Cardiac muscle cell (in vitro differentiated cells and primary cell): ENCODE data around the gene ARHGEF11. TPM values are rescaled to one million over a fixed set of nuclear protein-coding genes. Genes with fewer than 3 reads are reported as not detected.

ENCODE experiments used
- DNase-seq, 2 donors: peaks; one replicate each; pipeline versions ENCODE4 v3.0.0 to v3.0.0-alpha.2; 2010 to 2017; ENCODE audit warnings: low read depth in 1 of 2, low spot score in 1 of 2
- H3K27ac ChIP-seq: fragments of 200-600 bp; sonication (generic); 2 replicates; pipeline ENCODE4 v1.5.1; 2016
- H3K27me3 ChIP-seq: fragments of 200-600 bp; sonication (generic); 2 replicates; pipeline ENCODE4 v1.6.0; 2016; ENCODE audit warnings: control low read depth
- H3K36me3 ChIP-seq: fragments of 200-600 bp; sonication (generic); 2 replicates; pipeline ENCODE4 v1.5.1; 2016; ENCODE audit warnings: control low read depth
- H3K4me1 ChIP-seq: fragments of 200-600 bp; sonication (generic); 2 replicates; pipeline ENCODE4 v1.8.1; 2017; ENCODE audit warnings: low read depth, mild to moderate bottlenecking, mixed run types
- H3K4me3 ChIP-seq: fragments of 200-600 bp; sonication (generic); 2 replicates; pipeline ENCODE4 v1.5.1; 2016; ENCODE audit warnings: mild to moderate bottlenecking
- H3K9me3 ChIP-seq: fragments of 200-600 bp; sonication (generic); 2 replicates; pipeline ENCODE4 v1.5.1; 2017; ENCODE audit warnings: low read depth, mild to moderate bottlenecking, control low read depth
- polyA plus RNA-seq: library from polyadenylated mRNA; unstranded; fragments of >200 nt; fragmentation: Nextera tagmentation; extraction: Ambion mirVana; gene quantifications from 2 replicates; pipeline ENCODE4 v1.2.1, GENCODE V29; 2016
- total RNA-seq: library from RNA; depleted of rRNA; stranded (reverse); fragments of >200 nt; gene quantifications from 2 replicates; pipeline ENCODE4 v1.2.3, GENCODE V29; 2016
- TF ChIP-seq, protein P1 (sequence below): IDR thresholded peaks from 2 replicates; pipeline ENCODE4 v1.5.1; 2012; ENCODE audit warnings: low read depth, mild to moderate bottlenecking, low read length

The ARHGEF11 gene
- total and polyA plus RNA-seq, 2 experiments from 2014 or later = 25.8 to 40.1 TPM

DNA sequence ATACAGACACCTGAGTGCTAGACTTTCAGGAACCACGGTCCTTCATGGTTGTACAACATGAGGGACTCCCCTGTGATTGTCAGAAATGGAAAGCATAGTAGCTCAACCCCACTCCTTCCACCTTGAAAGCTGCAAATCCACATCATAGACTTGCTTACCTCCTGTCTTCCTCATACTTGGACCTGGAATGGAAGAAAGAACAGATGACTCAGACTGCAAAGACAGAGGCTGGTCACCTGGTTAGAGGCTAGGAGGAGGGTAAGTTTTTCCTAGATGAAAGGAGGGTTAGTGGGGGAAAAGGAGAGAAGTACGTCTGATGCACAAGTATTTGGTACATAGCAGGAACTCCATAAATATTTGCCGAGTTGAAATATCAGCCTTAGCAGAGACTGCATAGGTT lies 87.9 kb downstream of the ARHGEF11 start:
- H3K9me3 ChIP-seq = no peaks in the 10 kb centered on the region
- H3K4me1 ChIP-seq = peaks cover 39% of the 10 kb centered on the region
- no peaks in the 10 kb centered on the region for H3K27me3 ChIP-seq
- no peak overlapping the region for H3K4me3 ChIP-seq
- no peak for DNase-seq
- peaks cover 26% of the 10 kb centered on the region for H3K36me3 ChIP-seq
- TF ChIP-seq, protein P1, sequence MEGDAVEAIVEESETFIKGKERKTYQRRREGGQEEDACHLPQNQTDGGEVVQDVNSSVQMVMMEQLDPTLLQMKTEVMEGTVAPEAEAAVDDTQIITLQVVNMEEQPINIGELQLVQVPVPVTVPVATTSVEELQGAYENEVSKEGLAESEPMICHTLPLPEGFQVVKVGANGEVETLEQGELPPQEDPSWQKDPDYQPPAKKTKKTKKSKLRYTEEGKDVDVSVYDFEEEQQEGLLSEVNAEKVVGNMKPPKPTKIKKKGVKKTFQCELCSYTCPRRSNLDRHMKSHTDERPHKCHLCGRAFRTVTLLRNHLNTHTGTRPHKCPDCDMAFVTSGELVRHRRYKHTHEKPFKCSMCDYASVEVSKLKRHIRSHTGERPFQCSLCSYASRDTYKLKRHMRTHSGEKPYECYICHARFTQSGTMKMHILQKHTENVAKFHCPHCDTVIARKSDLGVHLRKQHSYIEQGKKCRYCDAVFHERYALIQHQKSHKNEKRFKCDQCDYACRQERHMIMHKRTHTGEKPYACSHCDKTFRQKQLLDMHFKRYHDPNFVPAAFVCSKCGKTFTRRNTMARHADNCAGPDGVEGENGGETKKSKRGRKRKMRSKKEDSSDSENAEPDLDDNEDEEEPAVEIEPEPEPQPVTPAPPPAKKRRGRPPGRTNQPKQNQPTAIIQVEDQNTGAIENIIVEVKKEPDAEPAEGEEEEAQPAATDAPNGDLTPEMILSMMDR = no peak
- H3K27ac ChIP-seq = peak overlapping the region; percentile 93

DNA sequence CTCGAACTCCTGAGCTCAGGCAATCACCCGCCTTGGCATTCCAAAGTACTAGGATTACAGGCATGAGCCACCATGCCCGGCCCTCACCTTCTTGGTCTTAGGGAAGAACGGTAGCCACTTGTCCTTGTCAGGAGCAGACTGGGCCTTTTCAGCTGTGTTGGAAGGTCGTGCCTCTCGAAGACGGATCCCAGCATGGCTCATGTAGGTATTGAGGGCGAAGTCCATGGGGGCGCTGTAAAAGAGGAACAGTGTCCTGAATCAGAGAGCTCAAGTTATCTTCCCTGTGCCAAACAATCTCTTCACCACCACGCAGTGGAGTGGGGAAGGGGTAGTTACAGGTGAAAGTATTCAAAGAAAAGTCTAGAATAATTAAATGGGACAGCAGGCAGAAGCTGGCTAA lies 89.2 kb downstream of the ARHGEF11 start:
- DNase-seq = no peak
- Histone ChIP-seq H3K4me3 (no peak overlapping the region), H3K4me1 (peaks cover 47% of the 10 kb centered on the region), H3K9me3 (no peaks in the 10 kb centered on the region), H3K27me3 (no peaks in the 10 kb centered on the region), H3K27ac (no peak overlapping the region), H3K36me3 (peaks cover 26% of the 10 kb centered on the region)
- TF ChIP-seq, protein P1 = no peak

DNA sequence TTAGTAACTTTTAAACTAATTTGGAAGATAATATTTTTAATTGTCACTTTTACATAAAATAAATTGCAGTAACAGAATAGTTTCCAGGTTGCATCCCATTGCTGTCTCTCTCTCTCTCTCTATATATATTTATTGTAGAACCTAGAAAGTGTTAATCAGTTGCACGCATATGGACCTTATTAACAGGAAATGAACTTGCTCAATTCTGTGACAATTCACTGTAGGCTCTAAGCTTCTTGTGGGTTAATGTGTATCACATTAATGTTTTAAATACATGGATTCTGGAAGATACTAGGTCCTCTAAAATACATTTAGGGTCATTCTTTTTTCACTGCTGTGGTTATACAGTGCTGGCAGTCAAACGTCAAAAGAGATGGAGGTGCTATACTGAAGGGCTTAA lies 92.0 kb downstream of the ARHGEF11 start:
- no peak for DNase-seq
- H3K27me3 ChIP-seq = no peaks in the 10 kb centered on the region
- no peak overlapping the region for H3K4me3 ChIP-seq
- H3K4me1 ChIP-seq = peaks cover 54% of the 10 kb centered on the region
- H3K36me3 ChIP-seq = peaks cover 19% of the 10 kb centered on the region
- H3K9me3 ChIP-seq = no peaks in the 10 kb centered on the region
- H3K27ac ChIP-seq = no peak overlapping the region
- TF ChIP-seq, protein P1 = no peak

DNA sequence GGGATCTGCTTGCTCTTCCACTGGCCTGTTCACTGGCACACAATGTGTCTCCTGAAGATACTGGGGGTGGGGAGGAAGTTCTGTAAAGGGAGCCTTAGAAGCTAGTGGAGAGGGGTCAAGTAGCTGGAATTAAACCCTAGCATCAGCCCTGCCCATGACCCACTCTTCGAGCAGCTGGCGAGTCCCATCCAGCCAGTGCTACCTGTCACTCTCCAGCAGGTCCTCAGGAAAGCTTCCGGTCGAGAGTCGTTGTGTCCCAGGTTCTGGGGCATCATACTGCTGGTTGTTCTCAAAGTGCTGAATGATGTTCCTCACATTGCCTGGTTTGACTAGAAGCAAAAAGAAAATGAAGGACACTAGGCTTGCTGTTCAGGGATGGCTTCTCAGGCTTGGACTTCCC lies 94.2 kb downstream of the ARHGEF11 start:
- no peaks in the 10 kb centered on the region for H3K9me3 ChIP-seq
- H3K4me1 ChIP-seq = peaks cover 43% of the 10 kb centered on the region
- TF ChIP-seq, protein P1 = no peak
- H3K36me3 ChIP-seq = peaks cover 21% of the 10 kb centered on the region
- no peaks in the 10 kb centered on the region for H3K27me3 ChIP-seq
- no peak for DNase-seq
- no peak overlapping the region for H3K4me3 ChIP-seq
- peak overlapping the region; percentile 82 for H3K27ac ChIP-seq

DNA sequence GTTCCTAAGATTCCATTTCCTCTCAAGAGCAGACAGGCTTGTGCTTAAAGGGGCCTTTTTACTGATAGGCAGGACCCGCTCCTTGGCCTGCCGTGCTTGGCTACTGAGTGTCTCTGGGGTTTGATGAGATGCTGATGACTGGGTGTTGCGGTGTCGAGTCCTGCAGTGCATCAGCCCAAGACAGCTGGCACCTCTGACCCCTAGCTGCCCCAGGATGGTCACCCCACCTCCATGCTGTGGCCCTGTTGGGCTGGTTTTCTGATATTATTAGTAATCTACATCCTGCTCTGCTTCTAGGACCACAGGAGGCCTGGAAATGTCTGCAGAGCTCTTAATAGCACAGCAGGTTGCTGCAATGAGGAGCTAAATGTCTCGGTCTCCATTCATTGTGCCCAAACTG lies 96.4 kb downstream of the ARHGEF11 start:
- Histone ChIP-seq H3K36me3 (peaks cover 27% of the 10 kb centered on the region), H3K27me3 (no peaks in the 10 kb centered on the region), H3K4me1 (peaks cover 43% of the 10 kb centered on the region), H3K4me3 (no peak overlapping the region), H3K27ac (peak overlapping the region; percentile 82), H3K9me3 (no peaks in the 10 kb centered on the region)
- TF ChIP-seq, protein P1 = no peak
- DNase-seq = no peak

DNA sequence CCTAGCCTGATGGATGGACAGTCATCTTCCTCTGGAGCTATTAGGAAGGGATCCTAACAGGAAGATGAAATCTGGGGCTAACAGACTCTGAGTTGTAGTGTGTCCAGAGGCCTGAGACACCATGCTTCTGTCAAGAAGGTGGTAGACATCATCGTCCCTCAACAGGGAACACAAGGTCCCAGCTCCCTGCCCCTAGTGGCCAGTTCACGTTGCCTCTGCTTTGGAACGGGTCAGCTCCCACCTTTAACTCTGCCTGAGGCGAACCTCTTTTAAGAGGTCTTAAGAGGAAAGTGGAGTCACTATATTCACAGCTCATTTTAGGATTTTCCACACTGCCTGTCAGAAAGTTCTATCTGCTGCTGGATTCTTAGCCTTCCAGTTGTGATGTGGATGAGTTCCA lies 96.8 kb downstream of the ARHGEF11 start:
- H3K27ac ChIP-seq = peak overlapping the region; percentile 82
- TF ChIP-seq, protein P1 = peak; percentile 39
- H3K4me3 ChIP-seq = no peak overlapping the region
- H3K36me3 ChIP-seq = peaks cover 27% of the 10 kb centered on the region
- peaks cover 40% of the 10 kb centered on the region for H3K4me1 ChIP-seq
- H3K27me3 ChIP-seq = no peaks in the 10 kb centered on the region
- H3K9me3 ChIP-seq = no peaks in the 10 kb centered on the region
- peak in 1 of 2 donors; percentile 71 for DNase-seq
